ENCODE data around the gene RBM44. TPM values are rescaled to one million over a fixed set of nuclear protein-coding genes. Genes with fewer than 3 reads are reported as not detected.

Gene RBM44
- total RNA-seq, 1 donor from 2014 or later: 0.69 TPM

GRCh38 chr2:237888389-237888788, 89.8 kb downstream of the RBM44 start:
- H3K36me3 Mint-ChIP-seq: no peaks in the 10 kb centered on the region

GRCh38 chr2:237889016-237889415, 90.4 kb downstream of the RBM44 start:
- no peaks in the 10 kb centered on the region for H3K27me3 Mint-ChIP-seq (ENCODE audit: low read depth)
- peaks cover 11% of the 10 kb centered on the region for H3K4me1 Mint-ChIP-seq
- H3K36me3 Mint-ChIP-seq: no peaks in the 10 kb centered on the region
- H3K9me3 Mint-ChIP-seq: no peaks in the 10 kb centered on the region
- TF ChIP-seq CTCF (IDR thresholded peaks at IDR 0.05; ENCODE audit: unreplicated experiment): no peak
- DNase-seq (ENCODE audit: low spot score in 2 of 2, unreplicated experiment in 2 of 2): no peak
- no peak overlapping the region for H3K27ac Mint-ChIP-seq
- no peak overlapping the region for H3K4me3 Mint-ChIP-seq

More at GRCh38 chr2:237888389-237888788, 89.8 kb downstream of the RBM44 start:
- Mint-ChIP-seq H3K27ac (no peak overlapping the region), H3K9me3 (no peaks in the 10 kb centered on the region), H3K27me3 (ENCODE audit: low read depth) (no peaks in the 10 kb centered on the region), H3K4me1 (peaks cover 13% of the 10 kb centered on the region), H3K4me3 (no peak overlapping the region)
- DNase-seq (ENCODE audit: low spot score in 2 of 2, unreplicated experiment in 2 of 2): no peak
- TF ChIP-seq CTCF (IDR thresholded peaks at IDR 0.05; ENCODE audit: unreplicated experiment): no peak

- no peak for DNase-seq (ENCODE audit: low spot score in 2 of 2, unreplicated experiment in 2 of 2)
- Mint-ChIP-seq H3K9me3 (no peaks in the 10 kb centered on the region), H3K27me3 (ENCODE audit: low read depth) (no peaks in the 10 kb centered on the region), H3K27ac (no peak overlapping the region), H3K4me1 (peaks cover 9% of the 10 kb centered on the region), H3K36me3 (no peaks in the 10 kb centered on the region), H3K4me3 (no peak overlapping the region)
- no peak for TF ChIP-seq CTCF (IDR thresholded peaks at IDR 0.05; ENCODE audit: unreplicated experiment)
Measured at GRCh38 chr2:237889811-237890210, 91.2 kb downstream of the RBM44 start.

Other genes with a start within 250 kb of the RBM44 start
- gene PRLH, start 232.2 kb upstream of the RBM44 start, total RNA-seq: not detected in 3 replicates
- gene RAB17, start 208.0 kb upstream of the RBM44 start, total RNA-seq: 10.6 to 12.7 TPM (median 11.0 TPM) in 3 replicates
- gene LRRFIP1, start 171.2 kb upstream of the RBM44 start, total RNA-seq: 43.6 to 47.5 TPM (median 47.2 TPM) in 3 replicates
- gene RAMP1, start 60.8 kb downstream of the RBM44 start, total RNA-seq: 2.0 to 2.1 TPM (median 2.0 TPM) in 3 replicates
- gene UBE2F, start 168.2 kb downstream of the RBM44 start, total RNA-seq: 31.9 to 36.4 TPM (median 33.4 TPM) in 3 replicates